ENCODE measurements around the gene ZNF792. TPM values are rescaled to one million over a fixed set of nuclear protein-coding genes. Genes with fewer than 3 reads are reported as not detected.

The ZNF792 gene
- total and polyA plus RNA-seq, 7 experiments from 2014 or later = 11.0 to 33.9 (median 18.3) TPM

- peak in 1 of 9 donors; percentile 6 for DNase-seq
- peaks cover 14 to 17% of the 10 kb centered on the region in 2 donors for H3K4me1 ChIP-seq (ENCODE audit: control insufficient read depth in 2 of 2, insufficient read depth in 2 of 2, low read length in 2 of 2)
- Mint-ChIP-seq H3K27ac (peak overlapping the region; percentile 86 to 99 (median 93)), H3K27me3 (no peaks in the 10 kb centered on the region), H3K4me1 (peaks cover 21 to 42% (median 26%) of the 10 kb centered on the region in 7 donors), H3K4me3 (peak overlapping the region; percentile 90 to 98 (median 96)), H3K36me3 (peaks cover 47 to 65% (median 58%) of the 10 kb centered on the region in 5 donors), H3K9me3 (peaks cover 8 to 83% (median 65%) of the 10 kb centered on the region in 11 donors)
- H3K27ac ChIP-seq (ENCODE audit: low read depth, low read length) = peak overlapping the region; percentile 80
- no peaks in the 10 kb centered on the region for H3K27me3 ChIP-seq (ENCODE audit: control insufficient read depth in 2 of 2, insufficient read depth in 2 of 2, low read length in 2 of 2)
- ATAC-seq = peak; percentile 8
- peaks cover 30 to 60% (median 46%) of the 10 kb centered on the region in 3 experiments for H3K9me3 ChIP-seq (ENCODE audit: control insufficient read depth in 2 of 3, low read length in 3 of 3)
- peaks cover 29 to 52% (median 30%) of the 10 kb centered on the region in 3 experiments for H3K36me3 ChIP-seq (ENCODE audit: control insufficient read depth in 2 of 3, insufficient read depth in 3 of 3, low read length in 3 of 3)
- CTCF ChIA-PET = interaction anchor here (0.9 to 1.4 kb wide), 3 partner anchors 10 to 65 kb away, joined by 3 to 4 read pairs (median 4); no protein-coding TSS in a partner anchor
- POLR2A ChIA-PET = interaction anchor here (0.6 to 5.5 kb wide), 12 partner anchors 10 to 229 kb away, joined by 3 to 35 read pairs (median 6); partner anchors contain the start of genes GRAMD1A, ZNF181 and ZNF30
- peak overlapping the region; percentile 74 for H3K4me3 ChIP-seq (ENCODE audit: low read length)
- intact Hi-C loops (cut with micrococcal nuclease) = loop anchor here (2.0 to 5.0 kb wide), 4 partner anchors 36 to 286 kb away; partner anchors contain the start of genes ZNF30 (in 2 of the 2), SCGB2B2 (in 1 of the 2), ZNF302 (in 1 of the 2) and ZNF599 (in 1 of the 2)
Observed at GRCh38 chr19:34962687-34963572, 1.1 kb downstream of the ZNF792 start.

DNA sequence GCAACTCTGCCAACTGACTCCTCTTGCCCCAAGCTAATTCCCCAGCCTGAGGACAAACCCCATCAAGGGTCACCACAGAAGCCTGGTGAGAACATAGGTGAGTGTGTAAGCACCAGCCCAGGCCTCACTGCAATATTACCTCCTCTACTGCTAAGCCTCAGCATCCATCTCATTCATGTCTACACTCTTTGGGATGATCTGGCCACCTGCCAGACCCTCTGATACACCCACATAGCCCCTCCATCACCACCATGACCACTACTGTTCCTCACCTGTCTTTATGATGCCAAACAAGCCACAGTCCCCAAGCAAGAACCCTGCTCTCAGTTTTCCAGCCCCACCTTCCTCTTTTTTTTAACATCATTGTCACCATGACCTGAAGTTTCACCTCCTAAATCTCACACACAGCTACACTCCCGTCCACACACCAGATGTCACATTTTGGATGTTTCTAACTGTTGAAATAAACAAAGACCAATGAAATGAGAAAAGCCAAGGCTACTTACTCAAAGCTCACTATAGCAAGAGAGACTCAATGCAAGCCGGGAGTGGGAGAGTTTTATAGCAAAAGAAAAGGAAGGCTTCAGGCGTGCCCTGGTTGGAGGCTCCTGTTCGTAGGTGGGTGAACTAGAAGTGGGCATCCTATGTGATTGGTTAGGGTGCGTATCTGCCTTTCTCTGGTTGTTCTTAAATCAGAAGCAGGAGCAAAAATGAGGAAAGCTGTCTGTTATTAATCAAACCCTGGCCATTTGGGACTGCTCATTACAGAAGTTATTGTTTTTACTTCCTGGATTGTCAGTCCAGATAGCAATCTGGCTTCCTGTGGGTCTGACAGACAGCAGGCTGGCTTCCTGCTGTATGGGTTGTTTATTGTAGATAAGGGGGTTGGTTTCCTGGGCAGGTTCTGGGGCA, 2.0 kb downstream of the ZNF792 start:
- intact Hi-C loops (cut with micrococcal nuclease) = loop anchor here (2.0 to 5.0 kb wide), 4 partner anchors 35 to 285 kb away; partner anchors contain the start of genes ZNF30 (in 2 of the 2), SCGB2B2 (in 1 of the 2), ZNF302 (in 1 of the 2) and ZNF599 (in 1 of the 2)
- ChIA-PET CTCF (interaction anchor here (0.9 to 1.4 kb wide), 3 partner anchors 11 to 66 kb away, joined by 3 to 4 read pairs (median 4); no protein-coding TSS in a partner anchor), POLR2A (interaction anchor here (0.6 to 5.5 kb wide), 11 partner anchors 9 to 168 kb away, joined by 3 to 35 read pairs (median 5); partner anchors contain the start of gene ZNF30)
- peaks cover 21 to 42% (median 26%) of the 10 kb centered on the region in 7 donors for H3K4me1 Mint-ChIP-seq
- peaks cover 29 to 61% (median 38%) of the 10 kb centered on the region in 3 experiments for H3K36me3 ChIP-seq (ENCODE audit: control insufficient read depth in 2 of 3, insufficient read depth in 3 of 3, low read length in 3 of 3)
- no peaks in the 10 kb centered on the region for H3K27me3 Mint-ChIP-seq
- peak overlapping the region; percentile 90 to 98 (median 96) for H3K4me3 Mint-ChIP-seq
- DNase-seq (peak in 6 of 9 donors; percentile 13 to 46 (median 34)), ATAC-seq (peak; percentile 71)
- peaks cover 8 to 83% (median 68%) of the 10 kb centered on the region in 11 donors for H3K9me3 Mint-ChIP-seq
- peak overlapping the region; percentile 86 to 99 (median 93) for H3K27ac Mint-ChIP-seq
- peaks cover 30 to 62% (median 55%) of the 10 kb centered on the region in 3 experiments for H3K9me3 ChIP-seq (ENCODE audit: control insufficient read depth in 2 of 3, low read length in 3 of 3)
- H3K27me3 ChIP-seq (ENCODE audit: control insufficient read depth in 2 of 2, insufficient read depth in 2 of 2, low read length in 2 of 2) = no peaks in the 10 kb centered on the region
- peak overlapping the region; percentile 80 for H3K27ac ChIP-seq (ENCODE audit: low read depth, low read length)
- peaks cover 51 to 69% (median 63%) of the 10 kb centered on the region in 5 donors for H3K36me3 Mint-ChIP-seq
- peaks cover 14 to 17% of the 10 kb centered on the region in 2 donors for H3K4me1 ChIP-seq (ENCODE audit: control insufficient read depth in 2 of 2, insufficient read depth in 2 of 2, low read length in 2 of 2)
- H3K4me3 ChIP-seq (ENCODE audit: low read length) = peak overlapping the region; percentile 74

- peak overlapping the region; percentile 9 for H3K27ac ChIP-seq (ENCODE audit: low read depth, low read length)
- ChIA-PET POLR2A (interaction anchor here (0.6 to 5.5 kb wide), 9 partner anchors 8 to 167 kb away, joined by 3 to 35 read pairs (median 4); partner anchors contain the start of gene ZNF30), CTCF (no interaction called here)
- H3K27me3 ChIP-seq (ENCODE audit: control insufficient read depth in 2 of 2, insufficient read depth in 2 of 2, low read length in 2 of 2) = no peaks in the 10 kb centered on the region
- H3K4me1 ChIP-seq (ENCODE audit: control insufficient read depth in 2 of 2, insufficient read depth in 2 of 2, low read length in 2 of 2) = peaks cover 14 to 17% of the 10 kb centered on the region in 2 donors
- Mint-ChIP-seq H3K27me3 (no peaks in the 10 kb centered on the region), H3K27ac (peak overlapping the region in 8 of 9 donors; percentile 36 to 99 (median 90)), H3K36me3 (peaks cover 51 to 75% (median 73%) of the 10 kb centered on the region in 5 donors), H3K4me3 (peak overlapping the region; percentile 24 to 98 (median 96)), H3K4me1 (peaks cover 21 to 42% (median 26%) of the 10 kb centered on the region in 7 donors), H3K9me3 (peaks cover 12 to 84% (median 72%) of the 10 kb centered on the region in 11 donors)
- ATAC-seq (no peak), DNase-seq (no peak)
- peak overlapping the region; percentile 74 for H3K4me3 ChIP-seq (ENCODE audit: low read length)
- peaks cover 34 to 65% (median 60%) of the 10 kb centered on the region in 3 experiments for H3K9me3 ChIP-seq (ENCODE audit: control insufficient read depth in 2 of 3, low read length in 3 of 3)
- peaks cover 29 to 70% (median 38%) of the 10 kb centered on the region in 3 experiments for H3K36me3 ChIP-seq (ENCODE audit: control insufficient read depth in 2 of 3, insufficient read depth in 3 of 3, low read length in 3 of 3)
- intact Hi-C loops (cut with micrococcal nuclease) = loop anchor here (5.0 kb wide), 2 partner anchors 34 to 284 kb away; partner anchors contain the start of genes SCGB2B2 (in 1 of the 2), ZNF30 (in 1 of the 2) and ZNF302 (in 1 of the 2)
Observed at GRCh38 chr19:34960940-34961679, 2.9 kb downstream of the ZNF792 start.

DNA sequence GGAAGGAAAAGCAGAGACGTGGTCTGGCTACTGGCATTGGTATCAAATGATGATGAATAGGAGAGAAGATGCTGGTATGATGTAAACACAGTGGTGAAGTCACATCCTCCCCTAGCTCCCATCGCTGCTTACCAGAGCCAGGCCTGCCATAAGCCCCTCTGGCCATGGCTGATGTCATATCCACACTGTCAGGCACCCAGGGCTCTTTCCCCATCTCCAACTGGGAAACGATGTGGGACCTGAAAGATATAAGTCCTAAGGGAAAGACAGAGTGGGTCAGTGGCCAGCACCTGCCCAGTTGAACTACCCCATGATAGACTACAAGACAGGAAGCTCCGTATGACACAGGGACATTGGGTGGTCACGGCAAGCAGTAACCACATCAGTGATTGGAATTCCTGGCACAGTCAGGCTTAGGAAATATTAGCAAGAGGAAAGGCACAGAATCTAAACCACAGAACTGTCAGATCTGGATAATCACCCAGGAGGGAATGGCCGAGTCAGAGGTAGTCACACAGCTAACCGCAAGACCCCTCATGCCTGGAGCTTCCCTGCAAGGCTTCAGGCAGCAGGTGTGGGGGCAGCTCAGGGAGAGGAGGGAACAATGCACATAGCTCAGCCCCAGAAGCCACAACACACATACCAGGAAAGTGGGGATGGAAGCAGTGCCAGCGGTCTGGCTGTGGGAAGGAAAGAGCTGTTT, 3.8 kb downstream of the ZNF792 start:
- peaks cover 56 to 80% (median 77%) of the 10 kb centered on the region in 5 donors for H3K36me3 Mint-ChIP-seq
- peaks cover 21 to 42% (median 26%) of the 10 kb centered on the region in 7 donors for H3K4me1 Mint-ChIP-seq
- H3K27me3 Mint-ChIP-seq = no peaks in the 10 kb centered on the region
- no peak overlapping the region for H3K4me3 ChIP-seq (ENCODE audit: low read length)
- ATAC-seq = no peak
- peaks cover 12 to 84% (median 74%) of the 10 kb centered on the region in 11 donors for H3K9me3 Mint-ChIP-seq
- CTCF ChIA-PET = no interaction called here
- H3K27ac ChIP-seq (ENCODE audit: low read depth, low read length) = no peak overlapping the region
- peaks cover 34 to 73% (median 64%) of the 10 kb centered on the region in 3 experiments for H3K9me3 ChIP-seq (ENCODE audit: control insufficient read depth in 2 of 3, low read length in 3 of 3)
- H3K4me3 Mint-ChIP-seq = peak overlapping the region in 9 of 10 donors; percentile 44 to 98 (median 58)
- intact Hi-C loops (cut with micrococcal nuclease) = loop anchor here (5.0 kb wide), 2 partner anchors 33 to 283 kb away; partner anchors contain the start of genes SCGB2B2 (in 1 of the 2), ZNF30 (in 1 of the 2) and ZNF302 (in 1 of the 2)
- no peak for DNase-seq
- no peaks in the 10 kb centered on the region for H3K27me3 ChIP-seq (ENCODE audit: control insufficient read depth in 2 of 2, insufficient read depth in 2 of 2, low read length in 2 of 2)
- peaks cover 14 to 17% of the 10 kb centered on the region in 2 donors for H3K4me1 ChIP-seq (ENCODE audit: control insufficient read depth in 2 of 2, insufficient read depth in 2 of 2, low read length in 2 of 2)
- POLR2A ChIA-PET = interaction anchor here (0.6 to 3.7 kb wide), 6 partner anchors 7 to 102 kb away, joined by 3 to 14 read pairs (median 3); partner anchors contain the start of gene ZNF30
- peak overlapping the region in 7 of 9 donors; percentile 9 to 80 (median 66) for H3K27ac Mint-ChIP-seq
- peaks cover 29 to 77% (median 38%) of the 10 kb centered on the region in 3 experiments for H3K36me3 ChIP-seq (ENCODE audit: control insufficient read depth in 2 of 3, insufficient read depth in 3 of 3, low read length in 3 of 3)

GRCh38 chr19:34959021-34959420, 5.0 kb downstream of the ZNF792 start:
- intact Hi-C loops (cut with micrococcal nuclease) = no loop called here
- H3K4me3 ChIP-seq (ENCODE audit: low read length) = peak overlapping the region; percentile 9
- DNase-seq (no peak), ATAC-seq (no peak)
- Mint-ChIP-seq H3K27me3 (no peaks in the 10 kb centered on the region), H3K9me3 (peaks cover 15 to 93% (median 80%) of the 10 kb centered on the region in 11 donors), H3K4me1 (peaks cover 21 to 35% (median 26%) of the 10 kb centered on the region in 7 donors), H3K27ac (peak overlapping the region in 1 of 9 donors; percentile 38), H3K4me3 (peak overlapping the region in 3 of 10 donors; percentile 14 to 48 (median 17)), H3K36me3 (peaks cover 56 to 88% (median 82%) of the 10 kb centered on the region in 5 donors)
- ChIA-PET CTCF (no interaction called here), POLR2A (interaction anchor here (1.5 kb wide), 1 partner anchor 9 kb away, joined by 4 read pairs; no protein-coding TSS in a partner anchor)
- peaks cover 37 to 76% (median 64%) of the 10 kb centered on the region in 3 experiments for H3K9me3 ChIP-seq (ENCODE audit: control insufficient read depth in 2 of 3, low read length in 3 of 3)
- H3K4me1 ChIP-seq (ENCODE audit: control insufficient read depth in 2 of 2, insufficient read depth in 2 of 2, low read length in 2 of 2) = peaks cover 14 to 17% of the 10 kb centered on the region in 2 donors
- no peak overlapping the region for H3K27ac ChIP-seq (ENCODE audit: low read depth, low read length)
- no peaks in the 10 kb centered on the region for H3K27me3 ChIP-seq (ENCODE audit: control insufficient read depth in 2 of 2, insufficient read depth in 2 of 2, low read length in 2 of 2)
- H3K36me3 ChIP-seq (ENCODE audit: control insufficient read depth in 2 of 3, insufficient read depth in 3 of 3, low read length in 3 of 3) = peaks cover 29 to 75% (median 38%) of the 10 kb centered on the region in 3 experiments

All from naive thymus-derived CD4-positive, alpha-beta T cell (primary cell).